Immature natural killer cell (primary cell): ENCODE measurements around the gene CCDC183. TPM values are rescaled to one million over a fixed set of nuclear protein-coding genes. Genes with fewer than 3 reads are reported as not detected.
"Not testable (repeated sequence)": the region's sequence is repeated elsewhere in the genome, so short reads cannot be mapped to it uniquely, and the experiment has no call there.

Experiments used
- DNase-seq, 3 donors: peaks; one replicate each; pipeline ENCODE4 v3.0.0; 2022; ENCODE audit warnings: mixed read lengths in 1 of 3
- H3K27ac Mint-ChIP-seq, 6 donors: one replicate each; pipeline ENCODE4 v1.8.0; 2020; ENCODE audit warnings: mixed read lengths in 6 of 6, mild to moderate bottlenecking in 5 of 6, inconsistent platforms in 4 of 6, moderate library complexity in 3 of 6
- H3K27me3 Mint-ChIP-seq, 3 donors: one replicate each; pipeline ENCODE4 v1.8.0; 2020 to 2021; ENCODE audit warnings: low read depth in 3 of 3, mild to moderate bottlenecking in 3 of 3, mixed read lengths in 3 of 3, moderate library complexity in 3 of 3, inconsistent platforms in 1 of 3
- H3K36me3 Mint-ChIP-seq, 3 donors: one replicate each; pipeline ENCODE4 v1.8.0; 2020; ENCODE audit warnings: mixed read lengths in 3 of 3, inconsistent platforms in 2 of 3, mild to moderate bottlenecking in 2 of 3
- H3K4me1 Mint-ChIP-seq, 2 donors: one replicate each; pipeline ENCODE4 v1.8.0; 2020; ENCODE audit warnings: inconsistent platforms in 2 of 2, mild to moderate bottlenecking in 2 of 2, mixed read lengths in 2 of 2, moderate library complexity in 1 of 2
- H3K4me3 Mint-ChIP-seq, 5 donors: one replicate each; pipeline ENCODE4 v1.8.0; 2020; ENCODE audit warnings: mild to moderate bottlenecking in 5 of 5, mixed read lengths in 5 of 5, inconsistent platforms in 3 of 5, moderate library complexity in 3 of 5
- H3K9me3 Mint-ChIP-seq, 6 donors: one replicate each; pipeline ENCODE4 v1.8.0; 2020; ENCODE audit warnings: mild to moderate bottlenecking in 6 of 6, mixed read lengths in 6 of 6, inconsistent platforms in 4 of 6, moderate library complexity in 3 of 6
- polyA plus RNA-seq, 3 donors: library from polyadenylated mRNA; unstranded; fragments of 300-500 nt; fragmentation: Illumina TruSeq; gene quantifications; one replicate each; pipeline ENCODE4 v1.2.3, GENCODE V29; 2021

CCDC183 gene
- polyA plus RNA-seq, 3 donors from 2014 or later = 0.37 to 0.46 (median 0.40) TPM

GRCh38 chr9:136793086-136793946 is 2.8 kb upstream of the CCDC183 start:
- Mint-ChIP-seq H3K27me3 (peaks cover 2 to 3% (median 3%) of the 10 kb centered on the region in 3 donors), H3K9me3 (no peaks in the 10 kb centered on the region), H3K4me3 (peak overlapping the region in 3 of 5 donors; percentile 17 to 29 (median 27)), H3K27ac (no peak overlapping the region), H3K4me1 (peaks cover 26 to 28% of the 10 kb centered on the region in 2 donors), H3K36me3 (no peaks in the 10 kb centered on the region)
- DNase-seq = no peak

GRCh38 chr9:136794281-136794999 is 1.7 kb upstream of the CCDC183 start:
- Mint-ChIP-seq H3K9me3 (no peaks in the 10 kb centered on the region), H3K4me3 (no peak overlapping the region), H3K4me1 (peaks cover 15 to 17% of the 10 kb centered on the region in 2 donors)

DNA sequence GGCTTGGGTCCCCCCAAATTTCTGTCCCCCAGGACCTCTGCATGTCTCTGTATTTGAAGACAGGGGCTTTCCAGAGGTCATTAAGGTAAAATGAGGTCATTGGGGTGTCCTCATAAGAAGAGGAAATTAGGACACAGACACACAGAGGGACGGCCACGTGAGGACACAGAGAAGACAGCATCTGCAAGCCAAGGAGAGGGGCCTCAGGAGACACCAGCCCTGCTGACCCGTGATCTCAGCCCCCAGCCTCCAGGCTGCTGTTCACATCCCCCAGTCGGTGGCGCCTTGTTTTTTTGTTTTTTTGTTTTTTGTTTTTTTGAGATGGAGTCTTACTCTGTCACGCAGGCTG is 1.2 kb upstream of the CCDC183 start:
- H3K27ac Mint-ChIP-seq = no peak overlapping the region
- no peaks in the 10 kb centered on the region for H3K9me3 Mint-ChIP-seq
- peaks cover 13 to 15% of the 10 kb centered on the region in 2 donors for H3K4me1 Mint-ChIP-seq
- no peaks in the 10 kb centered on the region for H3K36me3 Mint-ChIP-seq
- no peak overlapping the region for H3K4me3 Mint-ChIP-seq
- H3K27me3 Mint-ChIP-seq = peaks cover 2 to 3% (median 3%) of the 10 kb centered on the region in 3 donors
- no peak for DNase-seq

More at GRCh38 chr9:136794281-136794999, 1.7 kb upstream of the CCDC183 start:
- peak overlapping the region in 1 of 6 donors; percentile 5 for H3K27ac Mint-ChIP-seq
- H3K27me3 Mint-ChIP-seq = peaks cover 2 to 3% (median 2%) of the 10 kb centered on the region in 3 donors
- no peaks in the 10 kb centered on the region for H3K36me3 Mint-ChIP-seq
- DNase-seq = no peak

DNA sequence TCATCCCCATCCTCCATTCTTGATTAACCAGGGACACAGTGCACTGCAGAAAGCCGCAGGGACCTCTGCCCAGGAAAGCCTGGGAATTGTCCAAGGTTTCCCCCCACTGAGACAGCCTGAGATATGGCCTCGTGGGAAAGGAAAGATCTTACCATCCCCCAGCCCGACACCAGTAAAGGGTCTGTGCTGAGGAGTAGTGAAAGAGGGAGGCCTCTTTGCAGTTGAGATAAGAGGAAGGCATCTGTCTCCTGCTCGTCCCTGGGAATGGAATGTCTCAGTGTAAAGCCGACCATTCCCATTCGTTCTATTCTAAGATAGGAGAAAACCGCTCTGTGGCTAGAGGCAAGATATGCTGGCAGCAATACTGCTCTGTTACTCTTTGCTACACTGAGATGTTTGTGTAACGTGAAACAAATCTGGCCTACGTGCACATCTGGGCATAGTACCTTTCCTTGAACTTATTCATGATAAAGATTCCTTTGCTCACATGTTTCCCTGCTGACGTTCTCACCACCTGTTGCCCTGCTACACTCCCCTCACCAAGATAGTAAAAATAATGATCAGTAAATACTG is 723 bp downstream of the CCDC183 start:
- H3K4me1 Mint-ChIP-seq = peaks cover 20 to 22% of the 10 kb centered on the region in 2 donors
- peaks cover 4 to 15% (median 6%) of the 10 kb centered on the region in 3 donors for H3K27me3 Mint-ChIP-seq
- H3K9me3 Mint-ChIP-seq, DNase-seq, H3K27ac Mint-ChIP-seq, H3K36me3 Mint-ChIP-seq: not testable (repeated sequence)
- peak overlapping the region in 1 of 5 donors; percentile 13 for H3K4me3 Mint-ChIP-seq

- DNase-seq = no peak
- H3K27ac Mint-ChIP-seq = no peak overlapping the region
- peak overlapping the region in 1 of 5 donors; percentile 35 for H3K4me3 Mint-ChIP-seq
- peaks cover 7 to 16% (median 8%) of the 10 kb centered on the region in 3 donors for H3K27me3 Mint-ChIP-seq
- H3K36me3 Mint-ChIP-seq = no peaks in the 10 kb centered on the region
- no peaks in the 10 kb centered on the region for H3K9me3 Mint-ChIP-seq
- peaks cover 11 to 14% of the 10 kb centered on the region in 2 donors for H3K4me1 Mint-ChIP-seq
Observed at GRCh38 chr9:136798708-136799078, 2.6 kb downstream of the CCDC183 start.

- H3K27ac Mint-ChIP-seq = no peak overlapping the region
- no peaks in the 10 kb centered on the region for H3K36me3 Mint-ChIP-seq
- peaks cover 6 to 16% (median 10%) of the 10 kb centered on the region in 3 donors for H3K27me3 Mint-ChIP-seq
- H3K9me3 Mint-ChIP-seq = no peaks in the 10 kb centered on the region
- peak overlapping the region in 2 of 5 donors; percentile 10 to 12 for H3K4me3 Mint-ChIP-seq
- DNase-seq = no peak
- peaks cover 11 to 14% of the 10 kb centered on the region in 2 donors for H3K4me1 Mint-ChIP-seq
Observed at GRCh38 chr9:136799079-136799853, 3.1 kb downstream of the CCDC183 start.

- H3K4me1 Mint-ChIP-seq = peaks cover 11 to 14% of the 10 kb centered on the region in 2 donors
- peak overlapping the region in 3 of 6 donors; percentile 24 to 81 (median 48) for H3K27ac Mint-ChIP-seq
- peak; percentile 66 to 74 (median 73) for DNase-seq
- H3K27me3 Mint-ChIP-seq = peaks cover 6 to 16% (median 10%) of the 10 kb centered on the region in 3 donors
- H3K9me3 Mint-ChIP-seq = no peaks in the 10 kb centered on the region
- H3K4me3 Mint-ChIP-seq = peak overlapping the region; percentile 73 to 88 (median 84)
- no peaks in the 10 kb centered on the region for H3K36me3 Mint-ChIP-seq
Observed at GRCh38 chr9:136799854-136800657, 3.9 kb downstream of the CCDC183 start.

- Mint-ChIP-seq H3K36me3 (no peaks in the 10 kb centered on the region), H3K4me1 (peaks cover 20 to 24% of the 10 kb centered on the region in 2 donors), H3K27me3 (peaks cover 10 to 13% (median 12%) of the 10 kb centered on the region in 3 donors), H3K9me3 (no peaks in the 10 kb centered on the region), H3K27ac (no peak overlapping the region), H3K4me3 (peak overlapping the region in 1 of 5 donors; percentile 14)
- no peak for DNase-seq
Observed at GRCh38 chr9:136802321-136802720, 6.2 kb downstream of the CCDC183 start.

- H3K36me3 Mint-ChIP-seq, DNase-seq, H3K27ac Mint-ChIP-seq, H3K9me3 Mint-ChIP-seq, H3K4me3 Mint-ChIP-seq: not testable (repeated sequence)
- peaks cover 13 to 16% (median 16%) of the 10 kb centered on the region in 3 donors for H3K27me3 Mint-ChIP-seq
- peaks cover 20 to 26% of the 10 kb centered on the region in 2 donors for H3K4me1 Mint-ChIP-seq
Observed at GRCh38 chr9:136803009-136803550, 6.9 kb downstream of the CCDC183 start.

DNA sequence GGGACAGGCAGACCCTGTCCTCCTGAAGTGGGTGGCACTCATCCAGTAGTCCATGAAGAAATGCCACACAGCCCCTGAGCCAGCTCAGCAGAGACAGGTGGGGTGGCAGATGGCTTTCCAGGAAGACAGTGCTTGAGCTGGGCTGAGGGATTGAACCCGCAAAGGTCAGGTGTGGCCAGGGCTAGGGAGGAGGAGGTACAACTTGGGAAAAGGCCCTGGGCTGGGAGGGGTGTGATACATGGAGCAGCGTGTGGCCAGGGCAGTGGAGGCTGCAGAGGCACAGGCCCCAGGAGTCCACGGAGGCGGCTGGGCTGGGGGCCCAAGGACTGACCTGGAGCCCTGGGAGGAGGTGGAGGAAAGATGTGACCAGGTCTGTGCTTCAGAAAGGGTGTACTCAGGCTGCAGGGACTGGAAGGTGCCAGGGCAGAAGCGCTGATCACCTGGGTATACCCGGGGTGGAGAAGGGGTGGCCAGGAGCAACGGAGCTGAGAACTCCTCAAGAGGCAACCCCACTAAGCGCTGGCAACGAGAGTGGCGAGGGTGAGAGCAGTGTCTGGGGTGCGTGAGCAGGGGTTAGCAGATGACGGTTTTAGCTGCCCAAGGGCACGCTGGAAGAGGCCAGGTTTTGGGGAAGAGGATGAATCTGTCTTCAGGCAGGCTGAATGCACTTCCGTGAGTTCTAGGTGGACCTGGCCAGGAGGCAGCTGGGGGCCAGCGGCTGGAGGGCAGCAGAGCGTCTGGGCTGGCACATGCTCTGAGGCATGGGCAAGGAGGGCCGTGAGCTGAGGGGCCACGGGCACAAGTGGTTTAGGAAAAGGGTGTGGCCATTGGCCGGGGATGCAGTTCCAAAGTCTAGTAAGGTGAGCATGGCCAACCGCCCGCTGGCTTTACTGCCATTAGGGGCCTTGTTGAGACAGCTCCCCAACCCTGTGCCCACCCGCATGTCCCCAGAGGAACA is 7.7 kb downstream of the CCDC183 start:
- no peak for DNase-seq
- Mint-ChIP-seq H3K36me3 (no peaks in the 10 kb centered on the region), H3K4me3 (peak overlapping the region in 1 of 5 donors; percentile 6), H3K27ac (no peak overlapping the region), H3K9me3 (no peaks in the 10 kb centered on the region), H3K27me3 (peaks cover 13 to 19% (median 18%) of the 10 kb centered on the region in 3 donors), H3K4me1 (peaks cover 22 to 29% of the 10 kb centered on the region in 2 donors)

DNA sequence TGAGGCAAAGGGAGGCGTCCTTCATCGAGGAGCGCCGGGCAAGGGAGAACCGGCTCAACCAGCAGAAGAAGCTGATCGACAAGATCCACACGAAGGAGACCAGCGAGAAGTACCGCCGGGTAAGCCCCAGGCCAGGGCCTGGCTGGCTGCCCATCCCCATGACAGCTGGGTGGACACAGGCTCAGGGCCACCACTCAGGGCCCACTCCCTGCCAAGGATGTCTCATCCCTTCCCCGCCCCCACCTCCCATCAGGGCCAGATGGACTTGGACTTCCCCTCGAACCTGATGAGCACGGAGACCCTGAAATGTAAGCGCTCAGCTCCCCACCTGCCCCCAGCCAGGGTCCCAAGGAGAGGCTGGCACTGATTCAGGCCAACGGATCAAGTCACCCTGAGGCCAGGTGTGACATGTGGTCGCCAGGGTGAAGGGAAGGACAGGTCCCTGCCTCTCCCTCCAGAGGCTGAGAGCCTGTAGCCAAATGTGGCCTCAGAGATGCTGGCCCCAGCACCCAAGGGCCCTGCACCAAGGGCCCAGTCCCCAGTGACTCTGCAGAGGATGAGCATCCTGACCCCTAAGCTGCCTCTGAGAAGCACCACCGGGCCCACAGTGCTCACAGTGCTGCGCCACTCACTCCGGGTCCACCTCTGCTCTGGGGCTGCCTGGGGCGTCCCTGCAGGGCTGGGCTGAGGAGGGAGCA is 8.5 kb downstream of the CCDC183 start:
- DNase-seq = no peak
- Mint-ChIP-seq H3K36me3 (no peaks in the 10 kb centered on the region), H3K27me3 (peaks cover 15 to 22% (median 19%) of the 10 kb centered on the region in 3 donors), H3K4me1 (peaks cover 29 to 37% of the 10 kb centered on the region in 2 donors), H3K4me3 (no peak overlapping the region), H3K9me3 (no peaks in the 10 kb centered on the region), H3K27ac (no peak overlapping the region)
